OCI-LY3 (cell line): ENCODE measurements around the gene ABHD17A.

Experiments
- H2AFZ ChIP-seq: fragments of 200-600, 300-600 bp; shearing (Covaris generic); 2 replicates; pipeline ENCODE4 v1.6.0; 2014; ENCODE audit warnings: antibody characterized with exemption, low read depth, low read length
- H3K27ac ChIP-seq: fragments of 200-600, 300-600 bp; sonication (generic); 2 replicates; pipeline ENCODE4 v1.5.1; 2014; ENCODE audit warnings: mild to moderate bottlenecking, low read length, moderate library complexity, mixed read lengths
- H3K27me3 ChIP-seq: fragments of 200-600, 300-600 bp; sonication (generic); 2 replicates; pipeline ENCODE4 v1.6.1; 2014; ENCODE audit warnings: low read depth, low read length, mixed read lengths
- H3K36me3 ChIP-seq: fragments of 200-600, 300-600 bp; sonication (generic); replicated peaks from 2 replicates; pipeline ENCODE3; 2014; ENCODE audit warnings: low read depth, low read length, mixed read lengths
- H3K4me1 ChIP-seq: fragments of 300-600, 200-600 bp; sonication (generic); 2 replicates; pipeline ENCODE4 v1.6.1; 2014; ENCODE audit warnings: low read length, mixed read lengths
- H3K4me2 ChIP-seq: fragments of 200-600, 300-600 bp; sonication (generic); 2 replicates; pipeline ENCODE4 v1.6.1; 2014; ENCODE audit warnings: low read length, mixed read lengths
- H3K4me3 ChIP-seq: fragments of 300-600, 200-600 bp; sonication (generic); 2 replicates; pipeline ENCODE4 v1.5.1; 2014; ENCODE audit warnings: antibody characterized with exemption, mild to moderate bottlenecking, low read length, moderate library complexity
- H3K79me2 ChIP-seq: fragments of 300-600, 200-600 bp; shearing (Covaris generic); 2 replicates; pipeline ENCODE4 v1.6.1; 2014; ENCODE audit warnings: mild to moderate bottlenecking, low read length, mixed read lengths
- H3K9ac ChIP-seq: fragments of 300-600, 200-600 bp; shearing (Covaris generic); 2 replicates; pipeline ENCODE4 v1.6.0; 2014; ENCODE audit warnings: mild to moderate bottlenecking, low read length, moderate library complexity
- H3K9me3 ChIP-seq: fragments of 200-600, 300-600 bp; shearing (Covaris generic); 2 replicates; pipeline ENCODE4 v1.6.1; 2014; ENCODE audit warnings: low read length, mixed read lengths; ENCODE audit not compliant: insufficient read depth
- H4K20me1 ChIP-seq: fragments of 200-600, 300-600 bp; sonication (generic); 2 replicates; pipeline ENCODE4 v1.6.1; 2016; ENCODE audit warnings: low read length, mixed read lengths; ENCODE audit not compliant: insufficient read depth
- EZH2phosphoT487 ChIP-seq: fragments of 200-600 bp; shearing (Covaris generic); IDR thresholded peaks from 2 replicates; pipeline ENCODE4 v1.6.1; 2018; ENCODE audit warnings: antibody characterized with exemption, mixed run types, low read depth
- TF ChIP-seq, protein P1 (sequence below): fragments of 200-600, 300-600 bp; sonication (generic); IDR thresholded peaks from 2 replicates; pipeline ENCODE4 v1.5.1; 2014; ENCODE audit warnings: antibody characterized with exemption, low read length, low read depth

Gene ABHD17A

DNA sequence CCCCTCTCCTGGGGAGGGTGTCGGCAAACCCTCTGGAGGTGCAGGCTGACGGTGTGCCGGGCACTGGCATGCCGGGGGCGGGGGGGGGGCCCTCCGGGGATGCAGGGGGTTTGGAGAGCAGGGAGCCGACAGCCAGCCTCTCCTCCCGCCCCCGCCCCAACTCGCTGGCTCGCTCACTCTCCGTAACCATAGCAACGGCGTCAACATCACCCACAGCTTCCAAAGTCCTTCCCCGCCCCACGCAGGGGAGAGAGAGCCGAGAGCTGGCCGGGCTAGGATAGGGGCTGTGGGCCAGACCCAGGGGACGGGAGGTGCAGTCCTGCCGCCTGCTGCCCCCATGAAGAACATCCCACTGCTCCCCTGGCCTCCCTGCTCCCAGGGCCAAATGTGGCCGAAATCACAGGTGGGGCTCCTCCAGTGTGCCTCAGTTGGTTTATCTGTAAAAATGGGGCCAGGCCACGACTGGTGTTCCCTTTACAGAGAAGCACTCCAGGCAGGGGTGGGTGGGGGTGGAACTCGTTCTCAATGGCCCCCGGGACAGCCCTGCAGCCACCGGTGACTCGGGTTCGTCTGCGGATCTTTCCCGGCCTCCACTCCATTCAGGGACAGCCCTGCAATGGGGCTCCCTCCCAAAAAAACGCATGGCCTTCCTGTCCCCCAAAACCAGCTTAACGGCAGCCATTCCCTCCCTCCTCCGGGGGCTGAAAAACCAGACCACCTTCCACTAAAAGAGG, 25.1 kb downstream of the ABHD17A start:
- Histone ChIP-seq H3K4me3 (peak overlapping the region; percentile 95), H4K20me1 (peaks cover 50% of the 10 kb centered on the region), H2AFZ (no peak overlapping the region), H3K4me2 (peak overlapping the region; percentile 99), H3K27me3 (no peaks in the 10 kb centered on the region), H3K9me3 (no peaks in the 10 kb centered on the region), H3K27ac (no peak overlapping the region), H3K79me2 (peaks cover 84% of the 10 kb centered on the region), H3K36me3 (no peaks in the 10 kb centered on the region), H3K9ac (peak overlapping the region; percentile 95; the same call in 1 of the 2 replicates), H3K4me1 (peaks cover 61% of the 10 kb centered on the region)
- TF ChIP-seq, protein P1, sequence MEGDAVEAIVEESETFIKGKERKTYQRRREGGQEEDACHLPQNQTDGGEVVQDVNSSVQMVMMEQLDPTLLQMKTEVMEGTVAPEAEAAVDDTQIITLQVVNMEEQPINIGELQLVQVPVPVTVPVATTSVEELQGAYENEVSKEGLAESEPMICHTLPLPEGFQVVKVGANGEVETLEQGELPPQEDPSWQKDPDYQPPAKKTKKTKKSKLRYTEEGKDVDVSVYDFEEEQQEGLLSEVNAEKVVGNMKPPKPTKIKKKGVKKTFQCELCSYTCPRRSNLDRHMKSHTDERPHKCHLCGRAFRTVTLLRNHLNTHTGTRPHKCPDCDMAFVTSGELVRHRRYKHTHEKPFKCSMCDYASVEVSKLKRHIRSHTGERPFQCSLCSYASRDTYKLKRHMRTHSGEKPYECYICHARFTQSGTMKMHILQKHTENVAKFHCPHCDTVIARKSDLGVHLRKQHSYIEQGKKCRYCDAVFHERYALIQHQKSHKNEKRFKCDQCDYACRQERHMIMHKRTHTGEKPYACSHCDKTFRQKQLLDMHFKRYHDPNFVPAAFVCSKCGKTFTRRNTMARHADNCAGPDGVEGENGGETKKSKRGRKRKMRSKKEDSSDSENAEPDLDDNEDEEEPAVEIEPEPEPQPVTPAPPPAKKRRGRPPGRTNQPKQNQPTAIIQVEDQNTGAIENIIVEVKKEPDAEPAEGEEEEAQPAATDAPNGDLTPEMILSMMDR, result no peak
- no peak for TF ChIP-seq EZH2phosphoT487

DNA sequence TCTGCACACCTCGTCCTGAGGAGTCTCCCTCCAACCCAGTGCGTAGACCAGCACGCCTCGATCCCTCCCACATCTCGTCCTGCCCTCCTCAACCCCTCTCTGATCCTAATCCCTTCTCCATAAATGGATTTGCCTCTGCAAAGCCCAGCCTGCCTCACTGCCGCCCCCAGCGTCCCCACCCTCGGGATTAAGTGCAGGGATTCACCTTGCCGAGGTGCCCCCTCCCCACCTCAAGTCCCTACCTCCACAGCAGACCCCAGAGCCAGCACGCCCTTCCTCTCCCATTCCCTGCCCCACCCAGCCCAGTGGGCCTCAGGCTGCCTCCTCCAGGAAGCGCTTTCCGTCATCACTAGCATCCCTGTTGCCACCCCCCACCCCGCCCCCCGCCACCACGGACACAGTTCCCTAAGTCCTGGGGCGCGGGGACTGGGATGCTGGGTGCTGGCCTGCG, 25.9 kb downstream of the ABHD17A start:
- Histone ChIP-seq H3K36me3 (no peaks in the 10 kb centered on the region), H2AFZ (no peak overlapping the region), H3K4me2 (peak overlapping the region; percentile 99), H3K27me3 (no peaks in the 10 kb centered on the region), H3K4me1 (peaks cover 64% of the 10 kb centered on the region), H4K20me1 (peaks cover 58% of the 10 kb centered on the region), H3K9ac (no peak overlapping the region), H3K79me2 (peaks cover 89% of the 10 kb centered on the region), H3K27ac (no peak overlapping the region), H3K9me3 (no peaks in the 10 kb centered on the region), H3K4me3 (no peak overlapping the region)
- TF ChIP-seq, protein P1, result no peak
- TF ChIP-seq EZH2phosphoT487, result no peak

DNA sequence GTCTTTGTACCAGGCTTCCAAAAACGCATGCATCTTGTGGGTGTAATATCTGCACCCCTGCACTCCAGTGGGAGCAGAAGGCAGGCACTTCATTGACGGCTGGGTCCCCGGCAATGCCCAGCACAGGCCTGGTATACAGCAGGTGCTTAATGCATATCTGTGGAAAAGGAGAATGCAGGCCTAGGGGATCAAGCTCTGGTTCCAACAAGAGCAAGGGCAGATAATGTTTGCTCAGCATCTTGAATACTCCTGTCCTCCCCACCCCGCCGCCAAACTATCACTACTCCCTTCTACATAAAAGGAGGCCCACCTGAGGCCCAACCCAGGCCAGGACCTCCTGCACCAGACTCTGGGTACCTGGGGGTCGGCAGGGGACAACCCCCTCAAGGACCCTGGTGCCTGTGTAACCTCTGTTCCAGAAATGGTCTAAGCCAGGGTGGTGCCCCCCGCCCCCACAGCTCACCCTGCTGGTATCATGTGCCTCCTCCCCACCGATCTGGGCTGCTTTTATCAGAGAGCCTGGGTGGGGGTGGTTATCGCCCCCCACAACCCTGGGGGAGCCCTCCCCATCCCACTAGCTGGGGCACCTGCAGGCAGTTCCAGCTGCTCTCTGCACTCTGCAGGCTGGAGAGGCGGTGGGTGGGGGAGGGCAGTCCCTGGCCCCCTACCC, 26.7 kb downstream of the ABHD17A start:
- Histone ChIP-seq H3K4me2 (peak overlapping the region; percentile 99), H3K9me3 (no peaks in the 10 kb centered on the region), H4K20me1 (peaks cover 60% of the 10 kb centered on the region), H3K4me1 (peaks cover 71% of the 10 kb centered on the region), H3K9ac (no peak overlapping the region), H3K27me3 (no peaks in the 10 kb centered on the region), H3K79me2 (peaks cover 97% of the 10 kb centered on the region), H3K4me3 (peak overlapping the region; percentile 90; the same call in 1 of the 2 replicates), H2AFZ (no peak overlapping the region), H3K27ac (peak overlapping the region; percentile 89), H3K36me3 (no peaks in the 10 kb centered on the region)
- TF ChIP-seq EZH2phosphoT487, result no peak
- TF ChIP-seq, protein P1, result no peak

DNA sequence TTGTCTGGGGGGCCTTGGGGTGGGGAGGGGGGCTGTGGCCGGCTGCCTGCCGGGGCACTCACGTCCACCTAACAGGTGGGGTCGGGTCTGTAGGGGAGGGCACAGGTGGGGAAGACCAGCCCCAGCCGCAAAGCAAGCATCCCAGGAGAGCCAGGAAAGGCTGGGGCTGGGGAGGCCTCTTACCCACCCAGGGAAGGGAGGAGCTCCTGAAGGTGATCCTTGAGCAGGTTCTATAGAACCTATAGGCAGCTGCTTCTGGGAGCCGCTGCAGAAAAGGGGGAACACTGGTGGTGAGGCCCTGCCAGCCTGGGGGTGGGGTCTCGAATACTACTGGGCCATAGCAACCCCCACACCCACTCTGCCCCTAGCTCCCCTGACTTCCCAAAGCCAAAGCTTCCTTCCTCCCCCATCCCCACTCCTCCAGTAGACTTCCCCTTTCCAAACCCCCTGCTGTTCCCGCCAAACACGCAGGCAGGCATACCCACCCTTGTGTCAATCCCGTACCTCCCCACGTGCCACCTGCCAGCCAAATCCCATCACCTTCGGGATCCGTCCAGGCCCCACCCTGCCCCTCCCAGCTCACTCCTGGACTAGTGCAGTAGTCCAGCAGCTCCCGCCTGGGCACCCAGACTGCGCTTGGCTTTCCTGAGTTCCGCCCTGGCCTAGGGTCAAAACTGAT, 27.5 kb downstream of the ABHD17A start:
- Histone ChIP-seq H3K4me3 (peak overlapping the region; percentile 90), H3K27ac (peak overlapping the region; percentile 89), H3K27me3 (no peaks in the 10 kb centered on the region), H3K9ac (peak overlapping the region; percentile 97), H3K9me3 (no peaks in the 10 kb centered on the region), H3K4me2 (peak overlapping the region; percentile 99), H4K20me1 (peaks cover 64% of the 10 kb centered on the region), H3K4me1 (peaks cover 77% of the 10 kb centered on the region), H3K79me2 (peaks cover 100% of the 10 kb centered on the region), H2AFZ (no peak overlapping the region), H3K36me3 (no peaks in the 10 kb centered on the region)
- TF ChIP-seq, protein P1, result no peak
- no peak for TF ChIP-seq EZH2phosphoT487
